H1 (cell line): ENCODE results near the gene NDUFA8. TPM values are rescaled to one million over a fixed set of nuclear protein-coding genes. Genes with fewer than 3 reads are reported as not detected.

ENCODE experiments used
- CTCF ChIA-PET: fragments of 300-600 bp; sonication (Branson Sonifier 250); formaldehyde crosslinking; loops from one replicate; lab custom pipeline; 2021; ENCODE audit not compliant: partially characterized antibody; lab: Charles Lee
- POLR2A ChIA-PET: fragments of 300-600 bp; sonication (Branson Sonifier 250); formaldehyde crosslinking; loops from one replicate; lab custom pipeline; 2021; ENCODE audit warnings: inconsistent platforms; ENCODE audit not compliant: partially characterized antibody; lab: Charles Lee
- DNase-seq, 2 experiments: peaks; one replicate each; pipeline versions ENCODE4 v3.0.0 to v3.0.0-alpha.2; 2010 to 2022; ENCODE audit warnings: low spot score in 2 of 2, low read depth in 1 of 2, mixed read lengths in 1 of 2
- FAIRE-seq: peaks from 2 replicates; lab custom pipeline; 2011; peaks lifted over from hg19 to GRCh38; lab: Jason Lieb, UNC
- H2AFZ ChIP-seq: 2 replicates; pipeline ENCODE4 v1.8.1; 2012; ENCODE audit warnings: low read length, inconsistent platforms
- H2AK5ac ChIP-seq: 2 replicates; pipeline ENCODE4 v1.6.1; 2013; ENCODE audit warnings: low read depth, low read length
- H2BK120ac ChIP-seq: replicated peaks from 2 replicates; pipeline ENCODE3; 2013; ENCODE audit warnings: low read depth, low read length, inconsistent platforms
- H2BK12ac ChIP-seq: 2 replicates; pipeline ENCODE4 v1.6.1; 2013; ENCODE audit warnings: low read depth, low read length
- H2BK15ac ChIP-seq: 2 replicates; pipeline ENCODE4 v1.6.1; 2013; ENCODE audit warnings: low read length
- H2BK20ac ChIP-seq: 2 replicates; pipeline ENCODE4 v1.6.1; 2013; ENCODE audit warnings: low read length
- H2BK5ac ChIP-seq: 2 replicates; pipeline ENCODE4 v1.6.1; 2013; ENCODE audit warnings: low read depth, low read length
- H3K14ac ChIP-seq: 2 replicates; pipeline ENCODE4 v1.6.1; 2013; ENCODE audit warnings: inconsistent platforms; ENCODE audit not compliant: insufficient read length
- H3K18ac ChIP-seq: 2 replicates; pipeline ENCODE4 v1.6.1; 2013; ENCODE audit warnings: low read length; ENCODE audit errors: extremely low read depth
- H3K23ac ChIP-seq: 2 replicates; pipeline ENCODE4 v1.6.1; 2013; ENCODE audit warnings: inconsistent platforms; ENCODE audit not compliant: insufficient read length
- H3K23me2 ChIP-seq: 2 replicates; pipeline ENCODE4 v1.6.1; 2013; ENCODE audit warnings: low read depth, low read length
- H3K27ac ChIP-seq: 2 replicates; pipeline ENCODE4 v1.6.1; 2011; ENCODE audit warnings: low read depth, low read length, inconsistent platforms
- H3K27me3 ChIP-seq, 4 experiments: replicated peaks in 1 of 4; 1 replicate in 1 of 4; 2 replicates in 3 of 4; pipeline versions ENCODE4 v1.6.1 to v1.8.1; 2011 to 2013; ENCODE audit warnings: low read length in 3 of 4, mild to moderate bottlenecking in 3 of 4, inconsistent platforms in 2 of 4, mixed read lengths in 2 of 4, moderate library complexity in 1 of 4; ENCODE audit not compliant: control insufficient read depth in 3 of 4, insufficient read depth in 3 of 4; ENCODE audit errors: extremely low read depth in 1 of 4
- H3K36me3 ChIP-seq, 4 experiments: 2 replicates each; pipeline versions ENCODE4 v1.6.1 to v1.8.1; 2011 to 2013; ENCODE audit warnings: mild to moderate bottlenecking in 4 of 4, low read length in 3 of 4, moderate library complexity in 2 of 4, control low read depth in 1 of 4, inconsistent platforms in 1 of 4; ENCODE audit not compliant: insufficient read depth in 4 of 4, control insufficient read depth in 2 of 4
- H3K4ac ChIP-seq: replicated peaks from 2 replicates; pipeline ENCODE3; 2013; ENCODE audit warnings: low read length, low read depth, mixed read lengths, inconsistent platforms; ENCODE audit not compliant: insufficient read length
- H3K4me1 ChIP-seq, 4 experiments: replicated peaks in 1 of 4; 1 replicate in 1 of 4; 2 replicates in 3 of 4; pipeline versions ENCODE4 v1.6.1 to v1.8.1; 2011 to 2013; ENCODE audit warnings: low read length in 3 of 4, inconsistent platforms in 2 of 4, mixed read lengths in 1 of 4; ENCODE audit not compliant: insufficient read depth in 4 of 4, control insufficient read depth in 3 of 4
- H3K4me2 ChIP-seq, 2 experiments: 2 replicates each; pipeline versions ENCODE4 v1.6.1 to v1.8.1; 2011 to 2013; ENCODE audit warnings: low read depth in 2 of 2, low read length in 2 of 2, control low read depth in 1 of 2, inconsistent platforms in 1 of 2, mild to moderate bottlenecking in 1 of 2; ENCODE audit not compliant: insufficient read depth in 1 of 2
- H3K4me3 ChIP-seq, 4 experiments: fragments of 200-600, 300-600 bp in 1 of 4; sonication (generic), shearing (Covaris generic), sonication (Bioruptor Twin) in 1 of 4; 2 replicates each; pipeline versions ENCODE4 v1.5.1 to v1.8.1; 2011 to 2016; ENCODE audit warnings: low read length in 4 of 4, low read depth in 3 of 4, control low read depth in 2 of 4, inconsistent platforms in 2 of 4, mild to moderate bottlenecking in 2 of 4, mixed read lengths in 1 of 4, moderate library complexity in 1 of 4; ENCODE audit not compliant: insufficient read depth in 2 of 4; ENCODE audit errors: extremely low read depth in 1 of 4
- H3K56ac ChIP-seq: replicated peaks from 2 replicates; pipeline ENCODE3; 2013; ENCODE audit warnings: low read depth, mild to moderate bottlenecking, mixed read lengths, low read length, inconsistent platforms; ENCODE audit not compliant: insufficient read length
- H3K79me1 ChIP-seq: 2 replicates; pipeline ENCODE4 v1.6.1; 2013; ENCODE audit warnings: low read depth, low read length, control low read depth
- H3K79me2 ChIP-seq, 2 experiments: 2 replicates each; pipeline versions ENCODE4 v1.6.1 to v1.8.1; 2012 to 2013; ENCODE audit warnings: low read length in 2 of 2, mild to moderate bottlenecking in 2 of 2, inconsistent platforms in 1 of 2; ENCODE audit not compliant: insufficient read depth in 2 of 2, control insufficient read depth in 1 of 2
- H3K9ac ChIP-seq, 4 experiments: replicated peaks in 1 of 4; 1 replicate in 1 of 4; 2 replicates in 3 of 4; pipeline versions ENCODE4 v1.6.1 to v1.8.1; 2011 to 2013; ENCODE audit warnings: low read depth in 3 of 4, low read length in 3 of 4, control low read depth in 2 of 4, mild to moderate bottlenecking in 2 of 4, moderate library complexity in 2 of 4, inconsistent platforms in 1 of 4; ENCODE audit errors: extremely low read depth in 1 of 4
- H3K9me3 ChIP-seq, 2 experiments: 2 replicates each; pipeline versions ENCODE4 v1.6.1 to v1.8.1; 2012 to 2013; ENCODE audit warnings: mild to moderate bottlenecking in 2 of 2, moderate library complexity in 2 of 2, control low read depth in 1 of 2, inconsistent platforms in 1 of 2, low read depth in 1 of 2, low read length in 1 of 2, mixed read lengths in 1 of 2; ENCODE audit not compliant: insufficient read depth in 2 of 2
- H4K20me1 ChIP-seq, 2 experiments: replicated peaks in 1 of 2; 2 replicates each; pipeline versions ENCODE3 to v1.8.1; 2011 to 2013; ENCODE audit warnings: inconsistent platforms in 2 of 2, low read length in 2 of 2, mild to moderate bottlenecking in 1 of 2; ENCODE audit not compliant: insufficient read depth in 2 of 2, control insufficient read depth in 1 of 2
- H4K5ac ChIP-seq: 2 replicates; pipeline ENCODE4 v1.6.1; 2013; ENCODE audit warnings: low read length, low read depth, mixed read lengths, inconsistent platforms; ENCODE audit not compliant: insufficient read length
- H4K8ac ChIP-seq: 2 replicates; pipeline ENCODE4 v1.8.0; 2013; ENCODE audit warnings: mild to moderate bottlenecking, moderate library complexity, low read length, inconsistent platforms; ENCODE audit not compliant: insufficient read depth; ENCODE audit errors: extremely low read depth
- H4K91ac ChIP-seq: replicated peaks from 2 replicates; pipeline ENCODE3; 2013; ENCODE audit warnings: low read length, mixed read lengths, inconsistent platforms; ENCODE audit not compliant: insufficient read length
- BACH1 ChIP-seq: IDR thresholded peaks from 2 replicates; pipeline ENCODE4 v1.6.1; 2012; ENCODE audit warnings: low read length, improper control_type of control experiment
- CBX8 ChIP-seq: fragments of 300-800, 300-1000 bp; sonication (generic); IDR thresholded peaks from 2 replicates; pipeline ENCODE4 v1.7.1; 2016; ENCODE audit warnings: low read depth, low read length, borderline replicate concordance
- CEBPB ChIP-seq: IDR thresholded peaks from 2 replicates; pipeline ENCODE4 v1.6.1; 2012; ENCODE audit warnings: low read depth, low read length
- CREB1 ChIP-seq: IDR thresholded peaks from 2 replicates; pipeline ENCODE4 v1.6.1; 2012; ENCODE audit warnings: inconsistent platforms
- CTBP2 ChIP-seq: IDR thresholded peaks from 2 replicates; pipeline ENCODE4 v1.7.0; 2011; ENCODE audit warnings: borderline replicate concordance, mild to moderate bottlenecking, moderate library complexity, mixed read lengths, low read length; ENCODE audit not compliant: insufficient read depth, insufficient read length
- EZH2 ChIP-seq: fragments of 200-600 bp; sonication (generic); IDR thresholded peaks from 2 replicates; pipeline ENCODE4 v1.7.1; 2012; ENCODE audit warnings: low read depth, mild to moderate bottlenecking, moderate library complexity, low read length, inconsistent platforms; ENCODE audit not compliant: severe bottlenecking
- JUN ChIP-seq: IDR thresholded peaks from 2 replicates; pipeline ENCODE4 v1.6.1; 2011; ENCODE audit warnings: low read depth, mild to moderate bottlenecking, improper control_type of control experiment, low read length
- KDM4A ChIP-seq: IDR thresholded peaks from one replicate; pipeline ENCODE4 v1.7.1; 2012; ENCODE audit warnings: low read depth, mild to moderate bottlenecking, moderate library complexity, low read length, inconsistent platforms; ENCODE audit not compliant: severe bottlenecking
- MAFK ChIP-seq: IDR thresholded peaks from 2 replicates; pipeline ENCODE4 v1.6.1; 2012; ENCODE audit warnings: low read depth, mild to moderate bottlenecking, improper control_type of control experiment, low read length
- RFX5 ChIP-seq: IDR thresholded peaks from 2 replicates; pipeline ENCODE4 v1.6.1; 2011; ENCODE audit warnings: low read depth, low read length, improper control_type of control experiment, borderline replicate concordance
- SP1 ChIP-seq: IDR thresholded peaks from 2 replicates; pipeline ENCODE4 v1.6.1; 2011; ENCODE audit warnings: low read depth, low read length
- YY1 ChIP-seq: IDR thresholded peaks from 2 replicates; pipeline ENCODE4 v1.6.1; 2011; ENCODE audit warnings: low read depth, mild to moderate bottlenecking, low read length
- WGBS, 2 experiments: shearing (Covaris generic) in 1 of 2; methylation state at CpG; one replicate each; pipeline versions ENCODE4 v1.1.6 to v1.1.7; 2013 to 2015; ENCODE audit warnings: low lambda C conversion rate in 2 of 2, mixed read lengths in 2 of 2, inconsistent platforms in 1 of 2, low coverage in 1 of 2, missing lambda C conversion rate in 1 of 2; ENCODE audit not compliant: insufficient replicate concordance in 2 of 2, insufficient coverage in 1 of 2, insufficient read length in 1 of 2; ENCODE audit errors: extremely low coverage in 1 of 2, missing lambda C conversion rate in 1 of 2; 5-methylcytosine and 5-hydroxymethylcytosine counted together
- polyA plus RNA-seq, 7 experiments: library from polyadenylated mRNA; depleted of rRNA in 3 of 7; stranded (reverse) in 5 of 7; unstranded in 2 of 7; fragments of >200 nt in 5 of 7; fragments of 200-250 nt in 2 of 7; gene quantifications; 1 replicate in 5 of 7; 2 replicates in 1 of 7; 4 replicates in 1 of 7; pipeline versions ENCODE4 v1.2.1 to v1.2.3, GENCODE V29; 2011 to 2013; ENCODE audit warnings: missing spikeins in 2 of 7, mixed read lengths in 2 of 7
- total RNA-seq: library from RNA; stranded (reverse); fragmentation: NEBNext Ultra II Directional; extraction: Animal tissue kit (Norgen Biotek cat#: 25700); gene quantifications from 2 replicates; pipeline ENCODE4 v1.2.1, GENCODE V29; 2021

The NDUFA8 gene
- total and polyA plus RNA-seq, 2 of the 8 experiments (the other 6 are each of a cell fraction or from before 2014, with no cell fraction given), result 61.0 to 73.8 TPM

DNA sequence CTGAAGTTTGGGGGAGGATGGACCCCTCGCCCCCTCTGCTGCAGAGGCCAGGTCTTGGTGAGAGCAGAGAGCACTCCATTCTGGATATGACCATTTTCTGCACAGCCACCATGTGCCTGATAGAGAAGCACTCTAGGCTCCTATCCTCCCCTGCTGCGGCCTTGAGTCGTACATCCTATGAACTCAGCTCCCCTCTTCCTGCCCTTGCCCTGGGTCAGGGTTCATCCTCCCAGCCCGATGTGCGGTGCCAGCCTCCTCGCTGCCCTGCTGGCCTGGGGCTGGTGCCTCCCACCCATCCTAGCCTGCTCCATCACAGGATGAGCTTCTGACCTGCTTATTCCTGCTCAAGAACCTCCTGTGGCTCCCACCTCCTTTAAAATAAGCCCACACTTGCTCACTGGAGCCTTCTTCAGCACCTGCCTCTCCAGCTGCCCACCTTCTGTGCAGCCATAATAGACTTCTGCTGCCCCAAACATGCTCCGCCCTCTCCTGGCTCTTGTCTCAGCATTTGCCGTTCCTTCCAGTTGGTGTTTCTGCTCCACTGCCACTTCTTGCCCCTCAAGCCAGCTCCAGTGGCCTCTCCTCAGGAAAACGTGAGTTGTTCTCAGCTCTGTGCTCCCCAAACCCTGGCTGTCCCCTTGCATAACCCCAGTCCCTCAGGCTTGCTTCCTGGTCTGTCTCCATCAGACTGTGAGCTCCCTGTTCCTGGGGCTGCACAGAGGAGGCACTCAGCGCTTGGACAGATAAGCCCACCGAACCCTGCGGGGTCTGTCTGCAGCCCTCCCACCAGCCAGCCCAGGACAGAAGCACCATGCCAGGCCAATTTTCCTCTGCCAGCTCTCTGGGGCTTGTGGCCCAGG lies 44.2 kb downstream of the NDUFA8 start:
- no peak overlapping the region for H3K14ac ChIP-seq
- no peaks in the 10 kb centered on the region for H3K79me1 ChIP-seq
- H4K20me1 ChIP-seq, result no peaks in the 10 kb centered on the region
- peak overlapping the region; percentile 51; the same call in 1 of the 2 replicates for H3K27ac ChIP-seq
- no peak for FAIRE-seq
- ChIA-PET CTCF (interaction anchor here (1.5 to 15.6 kb wide), 7 partner anchors 8 to 253 kb away, joined by 3 to 544 read pairs (median 94); no protein-coding TSS in a partner anchor), POLR2A (interaction anchor here (1.1 to 1.2 kb wide), 4 partner anchors 8 to 27 kb away, joined by 3 to 4 read pairs (median 4); no protein-coding TSS in a partner anchor)
- 0 out of 2 replicates have a peak overlapping the region, but pooled peaks have one; percentile 89 for H2AK5ac ChIP-seq
- H2BK5ac ChIP-seq, result peak overlapping the region; percentile 1; the same call in 1 of the 2 replicates
- H3K36me3 ChIP-seq, result no peaks in the 10 kb centered on the region
- peak overlapping the region; percentile 8 for H3K4ac ChIP-seq
- no peak overlapping the region; a peak in 1 of 7 replicates for H3K9ac ChIP-seq
- DNase-seq, result no peak
- H2AFZ ChIP-seq, result 0 out of 2 replicates have a peak overlapping the region, but pooled peaks have one; percentile 54
- H3K56ac ChIP-seq, result no peak overlapping the region
- H3K23ac ChIP-seq, result no peak overlapping the region
- no peaks in the 10 kb centered on the region for H3K9me3 ChIP-seq
- H2BK120ac ChIP-seq, result no peak overlapping the region
- H4K91ac ChIP-seq, result peak overlapping the region; percentile 50
- H4K5ac ChIP-seq, result no peak overlapping the region
- H2BK12ac ChIP-seq, result peak overlapping the region; percentile 97; the same call in 1 of the 2 replicates
- H3K4me3 ChIP-seq, result no peak overlapping the region
- no peaks in the 10 kb centered on the region; a peak in 2 of 7 replicates for H3K27me3 ChIP-seq
- H2BK20ac ChIP-seq, result peak overlapping the region; percentile 95
- no peaks in the 10 kb centered on the region for H3K23me2 ChIP-seq
- peak overlapping the region; percentile 37 to 41; a peak in 1 of 4 replicates for H3K4me2 ChIP-seq
- 87% methylated on average over 12 of the region's 12 CpGs; no CpG with 5 or more reads in 1 of the 2 experiments for WGBS, 2 experiments
- peaks cover 8 to 16% (median 12%) of the 10 kb centered on the region in 4 experiments for H3K4me1 ChIP-seq
- H4K8ac ChIP-seq, result peak overlapping the region; percentile 37; the same call in 1 of the 2 replicates
- H3K79me2 ChIP-seq, result no peaks in the 10 kb centered on the region
- peak overlapping the region; percentile 72; the same call in 1 of the 2 replicates for H2BK15ac ChIP-seq
- peak overlapping the region; percentile 62; the same call in 1 of the 2 replicates for H3K18ac ChIP-seq
- TF ChIP-seq YY1, result no peak
- TF ChIP-seq CBX8, result no peak
- TF ChIP-seq RFX5, result no peak
- no peak for TF ChIP-seq CREB1
- no peak for TF ChIP-seq CEBPB
- no peak for TF ChIP-seq EZH2
- TF ChIP-seq CTBP2, result no peak
- TF ChIP-seq SP1, result no peak
- TF ChIP-seq JUN, result no peak
- no peak for TF ChIP-seq MAFK
- TF ChIP-seq BACH1, result no peak
- TF ChIP-seq KDM4A, result no peak
